ENCODE measurements around the gene SRBD1. TPM values are rescaled to one million over a fixed set of nuclear protein-coding genes. Genes with fewer than 3 reads are reported as not detected.

SRBD1 gene
- total RNA-seq, 3 donors from 2014 or later, result 21.1 to 30.2 (median 21.9) TPM

DNA sequence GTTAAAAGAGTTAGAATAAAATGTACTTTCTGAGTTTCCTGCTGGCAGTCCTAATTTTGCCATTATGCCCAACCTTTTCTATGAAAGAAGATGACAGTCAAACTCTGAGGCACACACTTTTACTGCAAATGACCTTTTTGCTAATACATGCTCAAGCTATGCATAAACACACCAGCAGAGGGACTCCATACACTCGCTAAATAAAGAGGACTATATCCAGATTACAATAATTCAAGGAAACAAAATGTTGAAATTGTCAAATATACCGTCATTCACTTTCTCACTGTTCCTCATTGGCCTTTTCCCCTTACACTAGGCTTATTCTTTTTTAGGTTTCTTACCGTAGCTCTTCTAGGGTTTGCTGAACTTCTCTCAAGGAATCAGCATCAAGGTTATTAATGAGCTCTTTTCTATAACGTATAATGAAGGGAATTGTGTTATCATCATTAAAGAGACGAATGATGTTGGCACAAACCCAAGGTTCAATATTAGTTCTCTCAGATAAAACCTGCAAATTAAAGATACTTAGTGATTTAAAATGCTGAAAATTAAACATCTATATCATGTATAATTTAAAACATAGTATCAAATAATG lies 25.7 kb downstream of the SRBD1 start:
- H3K4me1 ChIP-seq, result no peaks in the 10 kb centered on the region
- H3K27ac ChIP-seq, result no peak overlapping the region
- no peak for DNase-seq (ENCODE audit: low spot score in 2 of 2)
- intact Hi-C loops (cut with DNase I; ENCODE audit: low total_unique reads), result no loop called here
- TF ChIP-seq, protein P1, sequence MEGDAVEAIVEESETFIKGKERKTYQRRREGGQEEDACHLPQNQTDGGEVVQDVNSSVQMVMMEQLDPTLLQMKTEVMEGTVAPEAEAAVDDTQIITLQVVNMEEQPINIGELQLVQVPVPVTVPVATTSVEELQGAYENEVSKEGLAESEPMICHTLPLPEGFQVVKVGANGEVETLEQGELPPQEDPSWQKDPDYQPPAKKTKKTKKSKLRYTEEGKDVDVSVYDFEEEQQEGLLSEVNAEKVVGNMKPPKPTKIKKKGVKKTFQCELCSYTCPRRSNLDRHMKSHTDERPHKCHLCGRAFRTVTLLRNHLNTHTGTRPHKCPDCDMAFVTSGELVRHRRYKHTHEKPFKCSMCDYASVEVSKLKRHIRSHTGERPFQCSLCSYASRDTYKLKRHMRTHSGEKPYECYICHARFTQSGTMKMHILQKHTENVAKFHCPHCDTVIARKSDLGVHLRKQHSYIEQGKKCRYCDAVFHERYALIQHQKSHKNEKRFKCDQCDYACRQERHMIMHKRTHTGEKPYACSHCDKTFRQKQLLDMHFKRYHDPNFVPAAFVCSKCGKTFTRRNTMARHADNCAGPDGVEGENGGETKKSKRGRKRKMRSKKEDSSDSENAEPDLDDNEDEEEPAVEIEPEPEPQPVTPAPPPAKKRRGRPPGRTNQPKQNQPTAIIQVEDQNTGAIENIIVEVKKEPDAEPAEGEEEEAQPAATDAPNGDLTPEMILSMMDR (IDR thresholded peaks at IDR 0.05), result peak in 2 of 3 donors; percentile 57 to 61
- TF ChIP-seq POLR2AphosphoS5 (IDR thresholded peaks at IDR 0.05), result no peak
- H3K27me3 ChIP-seq, result no peaks in the 10 kb centered on the region
- no peaks in the 10 kb centered on the region for H3K36me3 ChIP-seq
- no peaks in the 10 kb centered on the region for H3K9me3 ChIP-seq
- H3K4me3 ChIP-seq, result no peak overlapping the region

DNA sequence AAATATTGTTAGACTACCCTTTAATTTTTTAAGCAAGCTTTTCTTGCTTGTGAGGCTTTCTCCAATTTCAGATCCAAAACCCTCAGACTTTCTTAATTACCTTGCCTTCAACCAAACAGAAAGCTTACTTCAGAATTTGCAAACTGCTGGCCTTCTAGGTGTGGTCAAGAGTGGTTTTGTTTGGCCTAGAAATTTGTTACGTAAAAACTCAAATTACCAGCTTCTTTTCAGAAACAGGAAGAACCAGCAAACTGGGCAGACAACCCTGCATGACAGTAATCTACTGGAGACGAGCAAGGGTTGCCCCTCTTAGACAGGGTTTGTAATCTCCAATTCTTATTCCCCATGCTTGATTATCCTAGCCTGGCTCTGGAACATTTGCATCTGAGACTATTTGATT lies 27.1 kb downstream of the SRBD1 start:
- H3K4me1 ChIP-seq, result no peaks in the 10 kb centered on the region
- intact Hi-C loops (cut with DNase I; ENCODE audit: low total_unique reads), result no loop called here
- H3K4me3 ChIP-seq, result no peak overlapping the region
- no peaks in the 10 kb centered on the region for H3K27me3 ChIP-seq
- DNase-seq (ENCODE audit: low spot score in 2 of 2), result no peak
- H3K27ac ChIP-seq, result no peak overlapping the region
- no peaks in the 10 kb centered on the region for H3K9me3 ChIP-seq
- no peaks in the 10 kb centered on the region for H3K36me3 ChIP-seq
- TF ChIP-seq, protein P1 (IDR thresholded peaks at IDR 0.05), result no peak
- TF ChIP-seq POLR2A (IDR thresholded peaks at IDR 0.05) (no peak), POLR2AphosphoS5 (IDR thresholded peaks at IDR 0.05) (no peak)

DNA sequence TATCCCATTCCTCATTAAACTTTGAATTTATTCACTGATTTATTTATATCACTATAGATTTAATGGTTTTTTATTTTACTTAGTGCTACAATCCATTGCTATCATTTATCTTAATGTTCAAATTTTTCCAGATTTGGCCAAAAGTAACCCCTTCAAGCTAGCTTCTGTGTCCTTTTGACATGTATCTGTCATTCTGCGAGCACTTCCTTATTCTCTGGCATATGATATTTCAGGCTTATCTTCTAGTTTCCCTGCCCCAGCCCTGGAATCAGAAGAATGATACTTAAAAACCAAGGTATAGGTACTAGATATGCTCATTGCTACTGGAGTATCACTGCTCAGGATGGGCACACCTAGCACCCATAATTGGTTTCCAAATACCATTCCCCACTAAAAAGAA lies 28.5 kb downstream of the SRBD1 start:
- Histone ChIP-seq H3K27ac (no peak overlapping the region), H3K36me3 (no peaks in the 10 kb centered on the region), H3K9me3 (no peaks in the 10 kb centered on the region), H3K27me3 (no peaks in the 10 kb centered on the region), H3K4me3 (no peak overlapping the region), H3K4me1 (no peaks in the 10 kb centered on the region)
- DNase-seq (ENCODE audit: low spot score in 2 of 2), result no peak
- intact Hi-C loops (cut with DNase I; ENCODE audit: low total_unique reads), result no loop called here
- no peak for TF ChIP-seq POLR2AphosphoS5 (IDR thresholded peaks at IDR 0.05)

- intact Hi-C loops (cut with DNase I; ENCODE audit: low total_unique reads), result no loop called here
- Histone ChIP-seq H3K27ac (no peak overlapping the region), H3K4me3 (no peak overlapping the region), H3K4me1 (no peaks in the 10 kb centered on the region), H3K27me3 (no peaks in the 10 kb centered on the region), H3K9me3 (no peaks in the 10 kb centered on the region), H3K36me3 (no peaks in the 10 kb centered on the region)
- DNase-seq (ENCODE audit: low spot score in 2 of 2), result no peak
- TF ChIP-seq POLR2A (IDR thresholded peaks at IDR 0.05) (no peak), POLR2AphosphoS5 (IDR thresholded peaks at IDR 0.05) (no peak)
Observed at GRCh38 chr2:45578056-45578843, 32.8 kb downstream of the SRBD1 start.

DNA sequence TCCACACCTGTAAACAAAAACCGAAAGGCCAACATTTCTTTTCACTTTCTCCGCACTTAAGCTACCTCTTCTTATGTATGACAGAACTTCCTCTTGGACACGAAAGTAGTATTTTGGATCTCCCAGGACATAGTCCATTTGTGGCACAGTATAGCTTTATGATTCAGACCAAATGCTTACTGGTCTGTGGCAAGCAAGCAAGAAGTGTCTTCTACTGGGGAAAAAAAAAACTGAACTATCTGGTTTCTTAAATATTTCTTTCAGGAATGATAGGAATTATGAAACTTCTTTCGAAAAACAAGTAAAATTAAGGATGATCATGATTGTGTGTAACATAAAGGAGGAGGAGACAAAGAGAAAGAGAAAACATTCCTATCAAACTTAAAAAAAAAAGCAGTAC lies 33.6 kb downstream of the SRBD1 start:
- Histone ChIP-seq H3K27me3 (no peaks in the 10 kb centered on the region), H3K9me3 (no peaks in the 10 kb centered on the region), H3K36me3 (no peaks in the 10 kb centered on the region), H3K4me3 (no peak overlapping the region), H3K27ac (no peak overlapping the region), H3K4me1 (no peaks in the 10 kb centered on the region)
- intact Hi-C loops (cut with DNase I; ENCODE audit: low total_unique reads), result no loop called here
- no peak for DNase-seq (ENCODE audit: low spot score in 2 of 2)
- TF ChIP-seq, protein P1 (IDR thresholded peaks at IDR 0.05), result no peak
- TF ChIP-seq POLR2A (IDR thresholded peaks at IDR 0.05), result no peak
- no peak for TF ChIP-seq POLR2AphosphoS5 (IDR thresholded peaks at IDR 0.05)

DNA sequence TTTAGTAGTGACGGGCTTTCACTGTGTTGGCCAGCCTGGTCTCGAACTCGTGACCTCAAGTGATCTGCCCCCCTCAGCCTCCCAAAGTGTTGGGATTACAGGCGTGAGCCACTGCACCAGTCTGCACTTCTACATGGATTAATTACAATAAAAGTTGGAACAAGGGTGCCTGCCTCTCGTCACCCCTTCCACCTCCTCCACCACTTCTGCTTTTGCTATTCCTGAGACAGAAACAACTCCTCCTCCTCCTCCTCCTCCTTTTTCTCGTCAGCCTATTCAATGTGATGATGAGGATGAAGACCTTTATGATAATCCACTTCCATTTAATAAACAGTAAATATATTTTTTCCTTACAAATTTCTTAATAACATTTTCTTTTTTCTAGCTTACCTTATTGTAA lies 35.2 kb downstream of the SRBD1 start:
- intact Hi-C loops (cut with DNase I; ENCODE audit: low total_unique reads), result no loop called here
- Histone ChIP-seq H3K27me3 (no peaks in the 10 kb centered on the region), H3K4me1 (no peaks in the 10 kb centered on the region), H3K4me3 (no peak overlapping the region), H3K9me3 (no peaks in the 10 kb centered on the region), H3K27ac (no peak overlapping the region), H3K36me3 (no peaks in the 10 kb centered on the region)
- no peak for TF ChIP-seq POLR2A (IDR thresholded peaks at IDR 0.05)
- TF ChIP-seq, protein P1 (IDR thresholded peaks at IDR 0.05), result no peak
- no peak for TF ChIP-seq POLR2AphosphoS5 (IDR thresholded peaks at IDR 0.05)
- no peak for DNase-seq (ENCODE audit: low spot score in 2 of 2)

Measured in breast epithelium (tissue), 4 donors.